Measurements from ENCODE around the gene PTPRD. TPM values are rescaled to one million over a fixed set of nuclear protein-coding genes. Genes with fewer than 3 reads are reported as not detected.
A peak's percentile ranks its signal among the peaks of the same experiment; 100 is the strongest.

The PTPRD gene
- total and polyA plus RNA-seq, 2 donors from 2014 or later, result 6.4 to 78.9 TPM

GRCh38 chr9:9558907-9559306, 1053.9 kb downstream of the PTPRD start:
- Histone ChIP-seq H3K4me1 (ENCODE audit: control insufficient read depth in 2 of 3, insufficient read depth in 2 of 3, low read depth in 1 of 3, low read length in 3 of 3) (no peaks in the 10 kb centered on the region), H3K27ac (ENCODE audit: low read depth in 2 of 2, low read length in 2 of 2) (no peak overlapping the region), H3K9me3 (ENCODE audit: control insufficient read depth in 2 of 3, insufficient read depth in 1 of 3, low read length in 3 of 3) (no peaks in the 10 kb centered on the region), H3K36me3 (ENCODE audit: control insufficient read depth in 2 of 3, insufficient read depth in 3 of 3, low read length in 3 of 3) (no peaks in the 10 kb centered on the region), H3K9ac (ENCODE audit: low read length in 3 of 3) (no peak overlapping the region), H3K27me3 (ENCODE audit: control insufficient read depth, insufficient read depth, low read length) (no peaks in the 10 kb centered on the region), H3K4me3 (ENCODE audit: low read length in 3 of 3) (no peak overlapping the region)
- TF ChIP-seq CTCF (IDR thresholded peaks at IDR 0.05; ENCODE audit: borderline replicate concordance, extremely low read depth, insufficient read depth), result no peak
- FAIRE-seq (no peak), DNase-seq (peak in 1 of 5 donors; percentile 20)
- intact Hi-C loops (cut with DNase I), result no loop called here

GRCh38 chr9:9557804-9558334, 1054.9 kb downstream of the PTPRD start:
- no peaks in the 10 kb centered on the region for H3K36me3 ChIP-seq (ENCODE audit: control insufficient read depth in 2 of 3, insufficient read depth in 3 of 3, low read length in 3 of 3)
- TF ChIP-seq CTCF (IDR thresholded peaks at IDR 0.05; ENCODE audit: borderline replicate concordance, extremely low read depth, insufficient read depth), result no peak
- no peaks in the 10 kb centered on the region for H3K4me1 ChIP-seq (ENCODE audit: control insufficient read depth in 2 of 3, insufficient read depth in 2 of 3, low read depth in 1 of 3, low read length in 3 of 3)
- H3K27ac ChIP-seq (ENCODE audit: low read depth in 2 of 2, low read length in 2 of 2), result no peak overlapping the region
- H3K27me3 ChIP-seq (ENCODE audit: control insufficient read depth, insufficient read depth, low read length), result no peaks in the 10 kb centered on the region
- DNase-seq (no peak), FAIRE-seq (no peak)
- no peaks in the 10 kb centered on the region for H3K9me3 ChIP-seq (ENCODE audit: control insufficient read depth in 2 of 3, insufficient read depth in 1 of 3, low read length in 3 of 3)
- no peak overlapping the region for H3K9ac ChIP-seq (ENCODE audit: low read length in 3 of 3)
- intact Hi-C loops (cut with DNase I), result no loop called here
- no peak overlapping the region for H3K4me3 ChIP-seq (ENCODE audit: low read length in 3 of 3)

- no peak for FAIRE-seq
Measured at GRCh38 chr9:9556865-9557803, 1055.7 kb downstream of the PTPRD start.

More at GRCh38 chr9:9556865-9557803, 1055.7 kb downstream of the PTPRD start:
- no peaks in the 10 kb centered on the region for H3K9me3 ChIP-seq (ENCODE audit: control insufficient read depth in 2 of 3, insufficient read depth in 1 of 3, low read length in 3 of 3)
- no peak overlapping the region for H3K4me3 ChIP-seq (ENCODE audit: low read length in 3 of 3)
- intact Hi-C loops (cut with DNase I), result no loop called here
- H3K27ac ChIP-seq (ENCODE audit: low read depth in 2 of 2, low read length in 2 of 2), result no peak overlapping the region
- no peak for TF ChIP-seq CTCF (IDR thresholded peaks at IDR 0.05; ENCODE audit: borderline replicate concordance, extremely low read depth, insufficient read depth)
- H3K4me1 ChIP-seq (ENCODE audit: control insufficient read depth in 2 of 3, insufficient read depth in 2 of 3, low read depth in 1 of 3, low read length in 3 of 3), result no peaks in the 10 kb centered on the region
- no peaks in the 10 kb centered on the region for H3K36me3 ChIP-seq (ENCODE audit: control insufficient read depth in 2 of 3, insufficient read depth in 3 of 3, low read length in 3 of 3)
- H3K27me3 ChIP-seq (ENCODE audit: control insufficient read depth, insufficient read depth, low read length), result no peaks in the 10 kb centered on the region
- H3K9ac ChIP-seq (ENCODE audit: low read length in 3 of 3), result no peak overlapping the region
- DNase-seq, result no peak

Data from kidney (tissue), 14 donors.